Inflammatory macrophage treated with lipopolysaccharide for 1 hour (primary cell): ENCODE data around the gene AKIRIN2.

Experiments used
- DNase-seq, 2 donors: peaks; one replicate each; pipeline ENCODE4 v3.0.0-alpha.2; 2020 to 2022

The AKIRIN2 gene

DNA sequence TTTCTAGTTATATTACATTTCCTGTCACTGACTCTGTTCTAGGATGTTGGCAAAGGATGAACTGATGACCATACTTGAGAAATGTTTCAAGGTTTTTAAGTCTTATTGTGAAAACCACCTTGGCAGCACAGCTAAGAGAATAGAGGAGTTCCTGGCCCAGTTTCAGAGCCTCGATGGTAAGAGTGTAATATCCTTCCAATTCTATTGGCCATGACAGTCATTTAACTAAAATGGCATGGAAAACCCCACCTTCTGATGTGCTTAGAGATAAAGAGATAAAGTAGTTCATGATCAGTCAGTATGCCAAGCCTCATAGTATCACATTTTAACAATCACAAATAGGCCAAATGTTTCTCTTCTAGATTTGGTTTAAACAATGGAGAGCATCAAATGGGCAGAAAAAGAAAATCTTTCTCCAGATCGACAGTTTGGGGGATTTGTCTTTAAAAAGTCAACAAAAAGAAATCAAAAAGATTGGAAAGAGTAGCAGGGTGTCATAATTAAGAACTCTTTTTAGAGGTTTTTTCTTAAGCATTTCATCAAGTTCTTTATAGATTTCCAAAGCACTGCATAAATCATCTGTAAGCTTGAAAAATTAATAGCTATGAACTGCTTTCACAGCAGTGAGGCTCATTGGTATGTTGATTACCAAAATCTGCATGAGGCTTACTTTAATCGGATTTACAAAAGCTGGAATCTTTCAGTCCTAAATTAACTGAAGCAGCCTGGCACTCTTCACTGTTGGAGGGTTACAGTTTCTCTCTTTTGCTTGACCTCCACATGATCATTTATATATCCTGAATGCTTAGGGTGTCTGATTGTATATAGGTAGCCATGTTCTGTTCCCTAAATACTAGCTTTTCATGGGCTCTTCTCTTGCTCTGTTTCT, 48.7 kb downstream of the AKIRIN2 start:
- DNase-seq = no peak

DNA sequence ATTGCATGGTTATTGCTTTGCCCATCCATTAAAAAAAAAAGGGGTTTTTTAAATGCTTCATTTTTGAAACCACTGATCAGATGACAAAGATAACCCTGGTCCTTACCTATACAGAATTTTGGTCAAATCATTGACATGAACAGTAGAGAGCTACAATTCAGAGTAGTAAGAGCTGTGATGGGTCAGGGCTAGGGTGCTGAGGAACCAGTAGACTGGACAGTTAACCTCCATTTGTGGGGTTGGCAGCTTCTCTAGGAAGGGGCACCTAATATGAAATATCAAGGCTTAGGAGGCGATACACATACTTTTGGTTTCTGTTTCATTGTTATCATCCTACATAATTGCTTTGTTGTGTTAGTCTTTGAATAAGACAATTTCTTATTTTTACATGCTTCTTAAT, 57.0 kb downstream of the AKIRIN2 start:
- DNase-seq = no peak

DNA sequence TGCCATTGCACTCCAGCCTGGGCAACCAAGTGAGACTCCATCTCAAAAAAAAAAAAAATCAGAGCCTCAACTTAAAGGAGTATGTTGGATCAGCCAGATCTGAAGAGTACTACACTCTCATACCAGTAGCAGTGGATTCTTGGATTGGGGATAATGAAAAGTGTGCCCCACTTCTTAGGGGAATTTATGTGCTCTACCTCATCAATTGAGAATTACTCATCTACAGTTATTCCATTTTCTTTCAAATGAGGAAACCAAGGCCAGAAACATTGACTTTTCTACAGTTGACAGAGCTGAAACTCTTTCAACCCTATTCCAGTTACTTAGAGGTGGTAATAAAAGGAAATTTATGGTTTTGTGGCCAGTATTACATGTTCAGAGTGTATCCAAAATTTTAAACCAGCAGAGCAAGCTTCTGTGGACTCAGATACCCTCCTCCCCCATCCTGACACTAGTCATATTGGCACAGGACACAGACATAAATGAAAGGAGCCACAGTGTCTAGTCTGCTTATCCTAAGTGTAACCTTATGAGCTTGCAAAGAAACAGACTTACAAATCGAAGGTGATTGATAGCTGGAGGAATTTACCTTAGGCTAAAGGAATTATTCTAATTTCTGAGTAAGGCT, 60.9 kb downstream of the AKIRIN2 start:
- DNase-seq = no peak

DNA sequence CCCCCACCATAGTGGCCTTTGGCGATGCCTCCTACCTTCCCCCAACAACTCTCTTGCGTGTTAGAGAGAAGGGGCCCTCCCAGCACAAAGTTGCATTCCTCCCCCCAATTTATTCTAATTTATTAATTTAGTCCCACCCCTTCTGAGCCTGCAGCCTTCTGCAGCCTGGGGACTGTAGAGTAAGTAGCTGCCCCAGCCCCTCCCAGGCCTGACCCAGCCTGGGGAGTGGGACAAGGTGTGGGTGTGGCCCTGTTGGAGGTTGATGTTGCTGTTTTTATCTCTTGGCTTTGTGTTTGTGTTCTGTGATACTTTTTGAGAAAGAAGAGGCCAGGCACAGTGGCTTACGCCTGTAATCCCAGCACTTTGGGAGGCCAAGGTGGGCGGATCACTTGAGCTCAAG, 62.7 kb downstream of the AKIRIN2 start:
- DNase-seq = no peak

DNA sequence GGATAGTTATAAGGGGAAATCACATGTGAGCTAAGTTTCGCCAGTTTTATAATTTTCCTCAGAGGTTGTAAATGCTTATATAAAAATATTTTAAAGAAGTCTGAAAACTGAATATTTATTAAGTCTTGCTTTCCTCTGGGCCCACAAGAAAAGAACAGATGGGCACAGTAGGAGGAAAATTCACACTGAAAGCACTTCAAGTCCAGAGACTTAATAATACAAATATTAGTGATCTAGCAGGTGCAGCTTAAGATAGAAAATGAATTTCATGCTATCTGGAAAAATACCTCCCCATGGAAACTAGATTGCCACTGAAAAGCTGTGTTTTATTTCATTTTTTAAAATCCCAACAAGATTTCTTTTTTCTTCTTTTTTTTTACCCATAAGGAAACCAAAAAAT, 64.9 kb downstream of the AKIRIN2 start:
- no peak for DNase-seq

DNA sequence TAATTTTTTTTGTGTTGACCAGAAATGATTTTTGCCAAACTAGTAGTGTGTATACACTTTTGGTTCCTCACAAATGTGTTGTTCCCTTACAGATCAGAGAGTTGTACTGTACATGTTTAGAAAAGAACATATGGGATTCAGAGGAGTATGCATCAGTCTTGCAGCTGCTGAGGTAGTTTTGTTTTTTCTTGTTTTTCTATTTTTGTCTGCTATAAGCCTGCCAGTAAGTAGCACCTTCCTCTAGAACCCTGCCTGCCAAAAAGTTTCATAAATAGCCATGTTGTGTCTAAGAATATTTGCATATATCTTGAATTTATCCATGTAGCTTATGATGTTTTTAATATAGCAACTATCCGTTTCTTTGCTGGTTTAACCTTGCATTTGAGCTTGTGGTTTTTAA, 65.7 kb downstream of the AKIRIN2 start:
- DNase-seq = no peak

DNA sequence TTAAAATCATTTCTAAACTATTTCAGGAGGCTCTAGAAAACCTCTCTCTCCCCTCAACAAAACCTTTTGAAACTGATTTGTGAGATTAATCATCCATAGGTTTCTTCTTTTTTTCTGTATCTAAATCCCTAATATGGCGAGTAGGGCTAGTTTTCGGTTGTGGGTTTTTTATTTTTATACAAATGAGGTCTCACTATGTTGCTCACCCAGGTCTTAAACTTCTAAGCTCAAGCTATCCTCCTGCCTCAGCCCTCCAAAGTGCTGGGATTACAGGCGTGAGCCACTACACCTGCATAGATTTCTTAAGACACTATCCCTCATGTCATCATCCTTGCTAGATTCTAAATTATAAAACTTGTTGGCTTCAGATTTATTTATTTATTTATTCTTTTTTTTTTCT, 68.2 kb downstream of the AKIRIN2 start:
- DNase-seq = no peak

DNA sequence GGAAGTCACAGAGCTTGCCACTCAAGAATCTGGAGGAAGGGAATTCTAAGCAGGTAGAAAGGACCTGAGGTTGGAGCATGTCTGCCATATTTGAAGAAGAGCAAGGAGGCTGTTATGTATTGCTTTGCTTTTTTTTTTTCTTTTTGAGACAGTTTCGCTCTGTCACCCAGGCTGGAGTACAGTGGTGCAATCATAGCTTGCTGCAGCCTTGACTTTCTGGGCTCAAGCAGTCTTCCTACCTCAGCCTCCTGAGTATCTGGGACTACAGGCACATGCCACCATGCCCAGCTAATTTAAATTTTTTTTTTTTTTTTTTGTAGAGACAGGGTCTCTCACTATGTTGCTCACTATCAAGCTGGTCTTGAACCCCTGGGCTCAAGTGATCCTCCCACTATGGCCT, 71.3 kb downstream of the AKIRIN2 start:
- no peak for DNase-seq

DNA sequence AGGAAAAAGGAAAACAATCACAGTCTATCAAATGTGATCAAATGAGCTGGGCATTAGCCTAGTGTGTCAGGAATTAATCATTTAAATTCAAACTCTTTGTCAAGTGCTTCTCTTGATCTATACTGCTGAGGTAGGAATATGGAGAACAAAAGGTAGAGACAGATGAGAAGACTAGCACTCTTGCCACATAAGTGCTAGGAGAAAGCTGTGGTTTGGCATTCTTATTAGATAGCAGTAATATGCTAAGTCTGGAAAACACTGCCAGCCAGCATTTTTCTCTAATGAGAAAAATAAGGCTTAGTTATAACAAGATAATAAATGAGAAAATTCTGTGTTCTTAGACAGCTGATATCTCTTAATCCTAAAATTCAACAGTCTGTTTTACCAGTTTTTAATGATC, 73.2 kb downstream of the AKIRIN2 start:
- no peak for DNase-seq

DNA sequence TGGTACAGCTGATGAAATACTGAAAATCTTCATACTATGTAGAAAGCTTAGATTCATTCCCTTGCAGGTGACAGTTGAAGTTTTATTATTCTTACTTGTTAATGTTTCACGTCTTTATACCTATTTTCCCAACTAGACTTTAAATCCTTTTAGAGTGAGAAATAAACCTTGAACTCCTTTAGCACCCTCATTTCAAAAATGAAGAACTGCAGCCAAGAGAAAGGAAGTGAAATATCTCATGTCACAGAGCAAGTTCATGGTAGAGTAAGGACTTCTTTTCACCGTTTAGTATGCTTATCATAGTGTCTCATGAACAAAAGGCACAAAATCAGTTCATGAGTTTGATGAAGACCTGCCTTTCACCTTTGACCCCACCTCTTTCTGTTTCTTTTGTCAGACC, 73.6 kb downstream of the AKIRIN2 start:
- no peak for DNase-seq
